Panc1 (cell line): Measurements from ENCODE around the gene TEAD4. TPM values are rescaled to one million over a fixed set of nuclear protein-coding genes. Genes with fewer than 3 reads are reported as not detected.

Source experiments
- ATAC-seq: fragments of 200-7000 bp; cut with Tn5 transposase; 2 replicates; pipeline ENCODE4 v1.9.1; 2020; ENCODE audit warnings: mild to moderate bottlenecking, moderate library complexity
- BruUV-seq: library from RNA; stranded (reverse); fragments of 400-500 nt; replicated peaks from 2 replicates; lab custom pipeline; 2021; lab: Mats Ljungman, UMichigan
- CTCF ChIA-PET: fragments of 300-600 bp; sonication (Branson Sonifier 250); formaldehyde crosslinking; loops from one replicate; lab custom pipeline; 2022; ENCODE audit warnings: antibody characterized with exemption; lab: Charles Lee
- POLR2A ChIA-PET: fragments of 300-600 bp; sonication (Branson Sonifier 250); formaldehyde crosslinking; loops from one replicate; lab custom pipeline; 2022; ENCODE audit warnings: antibody characterized with exemption; lab: Charles Lee
- DNase-seq: peaks from one replicate; pipeline ENCODE4 v3.0.0-alpha.2; 2010; ENCODE audit warnings: low read depth, low spot score
- H3K27ac ChIP-seq: 2 replicates; pipeline ENCODE4 v1.5.1; 2011; ENCODE audit warnings: mild to moderate bottlenecking, low read length, inconsistent platforms
- H3K27me3 ChIP-seq: fragments of 200-500 bp; sonication (Bioruptor generic); 2 replicates; pipeline ENCODE4 v1.6.0; 2014; ENCODE audit warnings: low read length, inconsistent platforms; ENCODE audit not compliant: control insufficient read depth, insufficient read depth
- H3K36me3 ChIP-seq: fragments of 200-500 bp; sonication (Bioruptor generic); 2 replicates; pipeline ENCODE4 v1.5.1; 2014; ENCODE audit warnings: inconsistent platforms, mild to moderate bottlenecking, low read length, moderate library complexity; ENCODE audit not compliant: control insufficient read depth, insufficient read depth
- H3K4me1 ChIP-seq: 2 replicates; pipeline ENCODE4 v1.5.1; 2011; ENCODE audit warnings: inconsistent platforms, mild to moderate bottlenecking, low read length, moderate library complexity; ENCODE audit not compliant: control insufficient read depth, insufficient read depth
- H3K4me3 ChIP-seq, 2 experiments: 2 replicates each; pipeline ENCODE4 v1.5.1; 2011 to 2012; ENCODE audit warnings: low read depth in 2 of 2, low read length in 2 of 2, mild to moderate bottlenecking in 2 of 2, inconsistent platforms in 1 of 2, moderate library complexity in 1 of 2
- H3K9me3 ChIP-seq: fragments of 200-500 bp; sonication (Bioruptor generic); 2 replicates; pipeline ENCODE4 v1.5.1; 2014; ENCODE audit warnings: low read depth, mild to moderate bottlenecking, inconsistent platforms, low read length, moderate library complexity; ENCODE audit not compliant: control insufficient read depth, insufficient read depth
- POLR2AphosphoS5 ChIP-seq: IDR thresholded peaks from 2 replicates; pipeline ENCODE4 v1.6.1; 2012; ENCODE audit warnings: mild to moderate bottlenecking, low read depth, low read length, moderate library complexity
- SIN3A ChIP-seq: IDR thresholded peaks from 2 replicates; pipeline ENCODE4 v1.6.1; 2012; ENCODE audit warnings: low read depth, mild to moderate bottlenecking, low read length, moderate library complexity, borderline replicate concordance; ENCODE audit not compliant: insufficient read depth
- TCF7L2 ChIP-seq: IDR thresholded peaks from 2 replicates; pipeline ENCODE4 v1.6.1; 2011; ENCODE audit warnings: mild to moderate bottlenecking, low read depth, low read length, inconsistent platforms
- in situ Hi-C: cut with HindIII; loops from 2 replicates; pipeline ENCODE4 v1.10.0; 2016; ENCODE audit warnings: low sequenced_read_pairs, low pct_unique_long_range_greater_than_20kb
- intact Hi-C: fragments of 100-400 bp; cut with micrococcal nuclease; formaldehyde crosslinking; loops from one replicate; pipeline ENCODE4 v1.10.0; 2022; ENCODE audit not compliant: unreplicated experiment
- total RNA-seq: library from RNA; stranded (reverse); gene quantifications from one replicate; pipeline ENCODE4 v1.2.1, GENCODE V29; 2021; ENCODE audit not compliant: unreplicated experiment
- TF ChIP-seq, protein P1 (sequence below): fragments of 450-650 bp; IDR thresholded peaks from 2 replicates; pipeline ENCODE4 v1.5.1; 2017; ENCODE audit warnings: mild to moderate bottlenecking
- TF ChIP-seq, protein P2 (sequence below), 2 experiments: IDR thresholded peaks; 2 replicates each; pipeline ENCODE4 v1.6.1; 2011 to 2012; ENCODE audit warnings: low read depth in 2 of 2, control low read depth in 1 of 2, low read length in 1 of 2, mild to moderate bottlenecking in 1 of 2, moderate library complexity in 1 of 2; ENCODE audit not compliant: insufficient read depth in 1 of 2

Gene TEAD4
- total RNA-seq, 1 experiment from 2014 or later = 47.6 TPM

DNA sequence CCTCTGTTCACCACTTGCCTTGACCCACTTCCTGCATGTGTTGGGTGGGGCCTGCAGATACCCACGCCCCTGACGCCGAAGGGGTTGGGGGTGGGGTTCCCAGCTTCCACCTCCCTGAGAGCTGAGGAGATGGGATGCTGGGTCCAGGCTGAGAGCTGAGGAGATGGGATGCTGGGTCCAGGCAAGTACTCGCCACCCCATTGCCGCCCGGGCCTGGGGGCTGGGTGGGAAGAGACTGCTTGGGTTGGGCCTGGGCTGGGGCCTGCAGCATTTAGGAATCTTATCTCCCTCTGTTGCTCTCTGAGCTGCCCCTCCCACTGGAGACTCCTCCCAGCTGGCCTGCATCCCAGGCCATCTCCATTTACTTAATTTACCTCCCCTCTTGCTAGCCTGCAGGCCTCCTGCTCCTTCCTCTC lies 17.4 kb downstream of the TEAD4 start:
- ChIA-PET CTCF (no interaction called here), POLR2A (no interaction called here)
- Histone ChIP-seq H3K9me3 (no peaks in the 10 kb centered on the region), H3K27ac (no peak overlapping the region), H3K36me3 (no peaks in the 10 kb centered on the region), H3K4me1 (no peaks in the 10 kb centered on the region), H3K4me3 (no peak overlapping the region), H3K27me3 (no peaks in the 10 kb centered on the region)
- TF ChIP-seq, protein P1, sequence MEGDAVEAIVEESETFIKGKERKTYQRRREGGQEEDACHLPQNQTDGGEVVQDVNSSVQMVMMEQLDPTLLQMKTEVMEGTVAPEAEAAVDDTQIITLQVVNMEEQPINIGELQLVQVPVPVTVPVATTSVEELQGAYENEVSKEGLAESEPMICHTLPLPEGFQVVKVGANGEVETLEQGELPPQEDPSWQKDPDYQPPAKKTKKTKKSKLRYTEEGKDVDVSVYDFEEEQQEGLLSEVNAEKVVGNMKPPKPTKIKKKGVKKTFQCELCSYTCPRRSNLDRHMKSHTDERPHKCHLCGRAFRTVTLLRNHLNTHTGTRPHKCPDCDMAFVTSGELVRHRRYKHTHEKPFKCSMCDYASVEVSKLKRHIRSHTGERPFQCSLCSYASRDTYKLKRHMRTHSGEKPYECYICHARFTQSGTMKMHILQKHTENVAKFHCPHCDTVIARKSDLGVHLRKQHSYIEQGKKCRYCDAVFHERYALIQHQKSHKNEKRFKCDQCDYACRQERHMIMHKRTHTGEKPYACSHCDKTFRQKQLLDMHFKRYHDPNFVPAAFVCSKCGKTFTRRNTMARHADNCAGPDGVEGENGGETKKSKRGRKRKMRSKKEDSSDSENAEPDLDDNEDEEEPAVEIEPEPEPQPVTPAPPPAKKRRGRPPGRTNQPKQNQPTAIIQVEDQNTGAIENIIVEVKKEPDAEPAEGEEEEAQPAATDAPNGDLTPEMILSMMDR = no peak
- TF ChIP-seq TCF7L2 (no peak), SIN3A (no peak), POLR2AphosphoS5 (no peak)
- TF ChIP-seq, protein P2, sequence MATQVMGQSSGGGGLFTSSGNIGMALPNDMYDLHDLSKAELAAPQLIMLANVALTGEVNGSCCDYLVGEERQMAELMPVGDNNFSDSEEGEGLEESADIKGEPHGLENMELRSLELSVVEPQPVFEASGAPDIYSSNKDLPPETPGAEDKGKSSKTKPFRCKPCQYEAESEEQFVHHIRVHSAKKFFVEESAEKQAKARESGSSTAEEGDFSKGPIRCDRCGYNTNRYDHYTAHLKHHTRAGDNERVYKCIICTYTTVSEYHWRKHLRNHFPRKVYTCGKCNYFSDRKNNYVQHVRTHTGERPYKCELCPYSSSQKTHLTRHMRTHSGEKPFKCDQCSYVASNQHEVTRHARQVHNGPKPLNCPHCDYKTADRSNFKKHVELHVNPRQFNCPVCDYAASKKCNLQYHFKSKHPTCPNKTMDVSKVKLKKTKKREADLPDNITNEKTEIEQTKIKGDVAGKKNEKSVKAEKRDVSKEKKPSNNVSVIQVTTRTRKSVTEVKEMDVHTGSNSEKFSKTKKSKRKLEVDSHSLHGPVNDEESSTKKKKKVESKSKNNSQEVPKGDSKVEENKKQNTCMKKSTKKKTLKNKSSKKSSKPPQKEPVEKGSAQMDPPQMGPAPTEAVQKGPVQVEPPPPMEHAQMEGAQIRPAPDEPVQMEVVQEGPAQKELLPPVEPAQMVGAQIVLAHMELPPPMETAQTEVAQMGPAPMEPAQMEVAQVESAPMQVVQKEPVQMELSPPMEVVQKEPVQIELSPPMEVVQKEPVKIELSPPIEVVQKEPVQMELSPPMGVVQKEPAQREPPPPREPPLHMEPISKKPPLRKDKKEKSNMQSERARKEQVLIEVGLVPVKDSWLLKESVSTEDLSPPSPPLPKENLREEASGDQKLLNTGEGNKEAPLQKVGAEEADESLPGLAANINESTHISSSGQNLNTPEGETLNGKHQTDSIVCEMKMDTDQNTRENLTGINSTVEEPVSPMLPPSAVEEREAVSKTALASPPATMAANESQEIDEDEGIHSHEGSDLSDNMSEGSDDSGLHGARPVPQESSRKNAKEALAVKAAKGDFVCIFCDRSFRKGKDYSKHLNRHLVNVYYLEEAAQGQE (IDR thresholded peaks at IDR 0.05; ENCODE audit: insufficient read depth in 1 of 2, low read depth in 2 of 2, low read length in 1 of 2) = no peak
- in situ Hi-C loops = no loop called here
- ATAC-seq = no peak
- no peak for DNase-seq
- intact Hi-C loops = no loop called here
- BruUV-seq = no TSS peak

DNA sequence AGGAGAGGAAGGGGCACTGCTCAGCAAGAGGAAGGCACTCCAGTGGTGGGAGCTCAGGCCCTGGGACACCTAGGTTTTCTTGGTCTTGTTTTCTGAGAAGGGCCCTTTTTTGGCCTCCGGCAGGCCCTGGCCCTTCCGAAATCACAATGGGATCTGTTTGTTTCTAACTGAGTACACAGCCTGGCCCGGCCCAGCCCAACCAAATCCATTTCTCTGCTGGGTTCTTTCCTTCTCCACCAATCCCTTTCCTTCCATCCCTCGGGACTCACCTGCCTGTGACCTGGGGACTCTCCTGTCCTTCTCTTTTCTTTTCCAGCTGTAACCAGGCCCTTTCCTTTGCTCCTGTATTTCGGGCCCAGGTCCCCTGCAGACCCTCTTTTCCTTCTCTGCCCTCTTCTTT lies 18.6 kb downstream of the TEAD4 start:
- no TSS peak for BruUV-seq
- in situ Hi-C loops (no loop called here), intact Hi-C loops (no loop called here)
- ChIA-PET CTCF (no interaction called here), POLR2A (no interaction called here)
- no peaks in the 10 kb centered on the region for H3K27me3 ChIP-seq
- ATAC-seq (no peak), DNase-seq (no peak)
- TF ChIP-seq, protein P2 (IDR thresholded peaks at IDR 0.05; ENCODE audit: insufficient read depth in 1 of 2, low read depth in 2 of 2, low read length in 1 of 2) = no peak
- TF ChIP-seq POLR2AphosphoS5 = no peak
- H3K27ac ChIP-seq = no peak overlapping the region
- no peaks in the 10 kb centered on the region for H3K4me1 ChIP-seq
- no peaks in the 10 kb centered on the region for H3K36me3 ChIP-seq
- no peak overlapping the region for H3K4me3 ChIP-seq
- H3K9me3 ChIP-seq = no peaks in the 10 kb centered on the region
